HUDEP-2 (cell line): ENCODE measurements around the gene CRNN.
A peak's percentile ranks its signal among the peaks of the same experiment; 100 is the strongest.

ENCODE experiments used
- DNase-seq, 76 experiments: peaks; one replicate each; lab custom pipeline; 2025; ENCODE audit not compliant: unreplicated experiment in 76 of 76; lab: John Stamatoyannopoulos, UW

The CRNN gene

DNA sequence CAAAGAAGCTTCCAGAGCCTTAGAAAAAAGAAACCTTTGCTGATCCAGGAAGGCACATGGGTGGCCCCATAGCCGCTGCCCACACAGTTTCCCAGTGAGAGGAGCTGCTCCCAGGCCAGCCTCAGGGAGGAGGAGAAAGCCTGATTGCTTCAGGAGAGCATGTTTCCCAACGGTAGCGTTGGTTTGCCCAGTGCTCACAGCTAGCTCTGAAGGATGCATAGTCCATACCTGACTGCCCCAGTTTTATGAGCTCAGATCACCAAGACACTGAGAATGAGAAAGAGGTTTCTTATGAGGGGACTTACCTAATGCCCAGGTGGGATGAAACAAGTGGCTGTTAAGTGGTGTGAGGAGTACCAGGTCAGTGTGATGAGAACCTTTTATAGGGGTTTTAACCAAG lies at the start of gene CRNN:
CRNN (minus strand) TSS at position 355 of the 400 bp plus-strand sequence. CDS start 2,030 bp downstream, outside the sequence.
- DNase-seq, result no peak

DNA sequence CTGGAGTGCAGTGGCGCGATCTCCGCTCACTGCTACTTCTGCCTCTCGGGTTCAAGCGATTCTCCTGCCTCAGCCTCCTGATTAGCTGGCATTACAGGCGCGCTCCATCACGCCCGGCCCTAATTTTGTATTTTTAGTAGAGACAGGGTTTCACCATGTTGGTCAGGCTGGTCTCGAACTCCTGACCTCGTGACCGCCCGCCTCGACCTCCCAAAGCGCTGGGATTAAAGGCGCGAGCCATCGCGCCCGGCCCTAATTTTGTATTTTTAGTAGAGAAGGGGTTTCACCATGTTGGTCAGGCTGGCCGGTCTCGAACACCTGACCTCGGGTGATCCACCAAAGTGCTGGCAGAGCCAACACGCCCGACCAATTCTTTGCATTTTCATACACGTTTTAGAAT lies 48.6 kb upstream of the CRNN start:
- DNase-seq, result no peak

DNA sequence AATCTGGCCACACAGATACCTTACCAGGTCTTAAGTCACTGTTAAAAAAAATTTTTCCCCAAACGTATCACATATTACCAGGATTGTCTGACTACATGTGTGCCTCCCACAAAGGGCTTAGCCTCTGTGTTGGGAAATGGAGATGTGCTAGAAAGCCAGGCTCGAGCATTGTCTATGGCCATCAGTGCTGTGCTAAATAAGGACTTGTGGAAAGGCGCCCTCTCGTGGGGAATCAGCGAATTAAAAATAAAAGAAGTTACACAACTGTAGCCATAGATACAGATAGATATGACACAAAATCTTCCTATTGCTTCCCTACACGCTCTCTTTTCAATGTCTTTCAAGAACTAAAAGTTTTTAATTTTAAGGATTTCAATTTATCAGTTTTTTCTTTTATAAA lies 47.5 kb upstream of the CRNN start:
- DNase-seq, result peak in 53 of 76 experiments; percentile 4 to 70 (median 33)

DNA sequence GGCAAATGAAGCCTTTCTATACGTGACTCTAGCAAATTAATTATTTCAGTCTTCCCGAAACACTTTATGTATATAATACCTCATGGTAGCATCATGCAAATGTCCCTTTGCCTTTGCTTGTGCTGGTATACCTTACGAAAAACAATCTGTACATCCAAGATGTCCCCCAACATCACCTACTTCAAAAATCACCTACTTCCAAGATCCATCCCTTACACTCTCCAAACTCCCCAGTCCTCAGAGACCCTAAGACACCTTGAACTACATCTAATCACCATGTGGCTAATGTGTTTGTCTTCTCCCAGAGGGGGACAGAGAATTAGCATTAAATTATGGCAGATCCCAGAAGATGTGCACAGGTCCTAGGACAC lies 46.5 kb upstream of the CRNN start:
- no peak for DNase-seq

DNA sequence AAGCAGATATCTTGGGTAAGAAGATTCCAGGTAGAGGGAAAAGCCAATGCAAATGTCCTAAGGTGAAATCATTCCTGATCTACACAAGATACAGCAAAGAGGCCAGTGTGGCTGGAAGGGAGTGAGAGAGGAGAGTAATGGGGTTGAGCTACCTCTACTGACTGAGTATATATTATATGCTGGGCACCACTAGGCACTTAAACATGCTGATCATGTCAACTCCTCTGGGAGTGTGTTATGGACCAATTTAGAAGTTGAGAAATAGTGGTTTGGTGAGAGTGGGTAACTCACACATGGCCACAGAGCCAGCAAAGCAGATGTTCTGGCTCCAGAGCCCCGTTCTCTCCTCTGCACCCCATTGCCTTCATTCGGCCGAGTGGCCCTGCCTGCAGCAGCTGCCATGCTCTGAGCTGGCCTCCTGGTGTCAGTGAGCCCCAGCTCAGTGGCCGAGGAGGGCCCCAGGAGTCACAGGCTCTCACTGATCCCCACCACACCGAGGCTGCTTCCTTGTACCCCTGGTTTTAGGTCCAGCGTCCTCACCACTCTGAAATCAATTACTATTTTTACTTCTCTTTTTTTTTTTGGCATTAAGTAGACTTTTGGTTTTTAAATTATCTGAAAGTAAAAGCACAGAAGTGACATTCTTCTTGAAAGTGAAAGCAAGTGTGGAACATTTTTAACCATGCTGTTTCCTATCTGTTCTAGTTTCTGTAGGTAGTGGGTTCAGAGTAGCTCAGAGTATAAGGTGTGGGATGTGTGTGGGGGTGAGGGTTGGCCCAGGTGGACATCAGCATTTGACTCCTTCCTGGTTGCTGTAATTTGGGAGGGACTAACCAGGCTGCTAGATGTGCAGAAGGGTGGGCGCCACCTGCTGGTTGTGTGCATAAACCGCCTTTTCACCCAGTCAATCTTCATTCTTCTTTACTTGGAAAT lies 45.8 kb upstream of the CRNN start:
- peak in 63 of 76 experiments; percentile 6 to 78 (median 47) for DNase-seq

DNA sequence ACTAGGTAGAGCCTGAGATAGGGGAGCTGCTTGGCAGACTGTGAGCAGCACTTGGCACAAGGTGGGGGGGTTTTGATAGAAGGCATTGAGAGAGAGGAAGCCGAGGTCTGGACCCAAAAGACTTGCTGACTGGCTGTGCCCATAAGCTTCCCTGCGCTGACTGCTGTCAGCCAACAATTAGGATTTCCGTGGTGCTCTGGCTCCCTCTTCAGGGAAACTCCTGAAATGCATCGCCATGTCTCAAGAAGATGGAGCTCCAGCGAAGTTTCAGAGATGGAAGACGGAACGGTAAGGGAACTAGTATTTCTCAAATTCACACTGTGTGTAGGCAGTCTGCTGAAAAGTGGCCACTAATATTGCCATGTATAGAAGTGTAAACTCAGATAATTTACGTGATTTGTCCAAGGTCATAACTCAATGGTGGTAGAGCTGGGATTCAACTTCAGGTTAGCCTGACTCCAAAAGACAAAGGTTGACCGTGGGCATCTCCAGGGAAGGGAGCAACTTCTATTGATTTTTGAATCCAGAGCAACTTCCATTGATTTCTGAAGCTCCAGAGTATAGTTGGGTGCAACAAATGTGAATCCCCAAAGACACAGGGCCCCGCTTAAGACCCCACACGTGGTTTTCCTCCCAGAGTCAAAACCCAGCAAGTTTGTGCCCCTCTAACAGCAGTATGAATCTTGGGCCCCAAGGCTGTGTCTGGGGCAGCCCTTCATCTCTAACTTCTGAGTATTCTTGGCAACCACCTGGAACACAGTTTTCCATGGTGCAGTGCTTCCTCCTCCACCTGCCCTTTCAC lies 44.5 kb upstream of the CRNN start:
- peak in 63 of 76 experiments; percentile 1 to 74 (median 43) for DNase-seq

DNA sequence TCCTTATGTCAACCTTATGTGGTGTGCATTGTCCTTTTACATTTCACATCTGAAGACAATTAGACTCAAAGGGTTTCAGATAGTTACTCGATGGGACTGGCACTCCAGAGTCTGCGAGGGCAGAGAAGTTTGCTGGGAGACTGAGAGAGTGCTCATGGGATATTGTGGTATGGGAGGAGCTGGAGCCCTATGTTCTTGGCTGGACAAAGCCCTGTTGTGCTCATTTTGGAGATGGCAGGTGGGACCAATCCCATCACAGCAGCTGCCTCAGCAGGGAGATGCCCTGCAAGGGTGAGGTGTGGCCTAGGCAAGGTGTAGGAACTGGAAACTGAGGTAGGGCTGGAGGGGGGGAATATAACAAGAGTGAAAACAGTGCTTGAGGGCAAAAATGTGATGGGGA lies 43.5 kb upstream of the CRNN start:
- no peak for DNase-seq

DNA sequence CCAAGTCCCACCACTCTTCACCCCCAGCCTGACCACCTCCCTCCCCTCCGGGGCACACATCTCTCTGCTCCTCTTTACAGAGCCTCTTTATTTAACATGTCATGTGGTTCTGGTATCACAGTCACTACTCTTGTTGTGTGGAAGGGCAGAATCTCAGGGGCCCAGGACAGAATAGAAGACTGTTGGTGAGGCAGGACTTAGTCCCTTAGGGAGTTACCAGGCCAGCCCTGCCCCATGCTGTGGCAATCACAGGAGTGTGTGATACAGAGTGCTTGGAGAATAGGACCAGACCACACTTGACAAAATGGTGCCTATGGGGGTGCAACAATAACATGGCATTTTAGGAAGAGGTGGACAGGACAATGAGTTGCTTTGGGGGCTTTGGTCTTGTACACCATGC lies 43.0 kb upstream of the CRNN start:
- DNase-seq, result no peak

DNA sequence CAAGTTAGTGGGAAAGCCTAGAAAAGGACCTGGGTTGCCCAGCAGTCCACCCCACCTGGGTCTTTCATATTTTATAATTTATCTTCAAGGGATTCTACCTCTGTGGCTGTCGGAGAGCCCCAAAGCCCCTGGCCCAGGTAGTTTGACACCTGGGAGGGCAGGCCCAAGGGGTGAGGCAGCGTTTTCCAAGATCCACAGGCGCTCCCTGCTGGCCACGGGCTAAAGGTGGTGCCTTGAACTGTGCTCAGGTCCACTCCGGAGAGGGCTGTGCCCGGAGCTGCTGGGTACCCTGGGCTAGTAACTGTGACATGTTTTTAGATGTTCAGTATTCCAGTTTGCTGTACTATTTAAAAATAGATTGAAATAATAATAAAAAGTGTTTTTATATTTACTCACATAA lies 37.2 kb upstream of the CRNN start:
- no peak for DNase-seq

DNA sequence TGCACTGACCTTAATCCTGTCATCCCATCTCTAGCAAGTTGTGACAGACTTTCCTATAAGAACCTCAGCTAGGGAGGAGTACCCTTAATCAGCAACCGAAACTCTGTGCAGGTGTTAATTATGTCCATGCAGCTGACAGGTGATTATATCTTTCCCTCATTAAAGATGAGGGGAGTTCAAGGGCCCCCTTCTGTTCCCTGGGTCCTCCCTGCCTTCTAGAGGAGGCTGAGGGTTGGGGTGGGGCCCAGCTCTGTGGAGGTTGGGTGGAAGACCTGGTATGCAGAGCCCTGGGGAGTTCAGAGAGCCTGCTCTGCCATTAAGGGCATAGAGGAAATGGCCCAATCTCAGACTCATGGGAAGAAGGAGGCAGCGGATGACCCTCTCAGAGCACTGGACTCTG lies 35.6 kb upstream of the CRNN start:
- no peak for DNase-seq

DNA sequence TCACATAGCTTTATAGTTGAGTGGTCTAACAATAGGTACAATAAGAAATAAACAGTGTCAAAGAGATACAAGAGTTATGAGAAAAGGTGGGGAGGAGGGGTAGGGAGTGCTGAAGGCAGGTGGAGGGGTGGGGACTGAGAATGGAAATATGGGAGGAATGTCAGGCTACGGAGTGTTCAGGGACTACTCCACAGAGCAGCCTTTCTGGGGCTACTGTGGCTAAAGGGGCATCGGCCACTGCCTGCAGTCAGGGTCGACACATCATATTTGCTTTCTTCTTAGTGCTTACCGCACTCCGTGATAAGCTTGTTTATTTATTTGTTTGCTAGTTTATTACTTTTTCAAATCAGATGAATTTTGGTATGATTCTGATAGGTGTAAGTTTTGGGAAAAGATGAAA lies 34.4 kb upstream of the CRNN start:
- no peak for DNase-seq

DNA sequence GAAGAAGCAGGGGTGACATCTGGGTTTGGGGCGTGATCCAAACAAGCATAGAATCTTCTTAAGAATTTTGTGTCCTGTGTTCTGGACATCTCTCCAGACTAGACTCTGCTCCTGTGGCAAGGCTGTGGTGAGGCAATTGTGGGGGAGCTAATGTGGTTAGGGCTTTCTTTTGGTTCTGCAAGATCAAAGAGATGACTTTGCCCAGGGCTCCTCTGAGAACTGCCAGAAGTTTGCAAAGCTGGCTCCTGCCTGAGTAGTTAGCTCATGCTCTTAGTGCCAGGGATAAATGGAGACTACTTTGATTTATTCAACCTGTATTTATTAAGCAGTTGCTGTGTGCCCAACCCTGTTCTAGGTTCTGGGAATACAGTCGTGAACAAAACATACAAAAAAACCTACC lies 34.0 kb upstream of the CRNN start:
- DNase-seq, result no peak

DNA sequence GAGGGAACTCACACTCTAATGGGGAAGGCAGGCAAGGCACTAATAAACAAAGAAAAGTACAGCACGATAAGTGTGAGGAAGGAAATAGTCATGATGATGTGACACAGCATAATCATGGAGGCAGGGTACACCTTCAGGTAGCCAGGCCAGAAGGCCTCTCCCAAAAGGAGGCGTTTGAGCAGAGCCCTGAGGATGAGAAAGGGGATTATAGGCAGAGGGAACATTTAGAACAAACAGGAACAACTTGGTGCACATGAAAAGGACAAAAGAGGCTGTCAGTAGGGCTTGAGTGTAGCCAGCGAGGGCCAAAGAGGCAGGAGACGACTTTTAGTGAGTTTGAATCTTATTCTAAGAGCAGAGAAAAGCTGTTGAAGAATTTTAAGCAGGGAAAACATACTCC lies 33.4 kb upstream of the CRNN start:
- no peak for DNase-seq

DNA sequence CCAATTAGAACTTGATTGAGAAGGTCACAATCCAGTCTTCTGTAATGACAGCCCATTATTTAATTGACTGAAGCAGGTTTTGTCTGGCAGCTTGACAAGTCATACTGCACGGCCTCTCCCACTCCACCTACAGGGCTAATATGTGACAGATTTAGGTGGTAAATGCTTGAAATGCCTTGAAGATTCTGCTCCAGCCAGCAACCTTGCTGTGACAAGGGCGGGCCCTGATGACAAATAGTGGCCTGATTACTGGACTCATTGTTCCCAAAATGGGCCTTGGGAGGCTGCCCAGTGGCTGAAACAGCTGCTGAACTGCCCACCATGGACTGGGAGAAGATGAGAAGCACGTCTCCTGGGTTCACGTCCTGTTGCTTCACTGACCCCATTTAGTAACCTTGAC lies 30.0 kb upstream of the CRNN start:
- no peak for DNase-seq

DNA sequence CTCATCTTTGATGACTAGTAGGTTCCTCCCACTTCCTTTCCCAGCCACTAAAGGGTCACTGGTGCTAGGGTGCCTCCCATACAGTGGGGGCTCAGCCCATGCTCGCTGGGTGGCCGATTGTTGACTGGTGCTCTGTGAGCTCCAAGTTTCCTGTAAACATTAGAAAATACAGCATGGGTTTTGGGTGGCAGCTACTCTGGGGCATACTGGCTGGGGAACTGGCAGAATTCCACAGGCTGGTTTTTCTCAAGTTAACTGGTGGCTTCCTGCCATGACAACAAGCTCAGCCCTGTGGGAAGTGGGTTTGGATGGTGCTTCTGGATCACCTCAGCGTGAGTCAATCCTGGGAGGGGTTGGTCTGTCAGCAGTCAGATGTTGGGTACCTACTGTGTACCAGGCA lies 28.7 kb upstream of the CRNN start:
- DNase-seq, result no peak

DNA sequence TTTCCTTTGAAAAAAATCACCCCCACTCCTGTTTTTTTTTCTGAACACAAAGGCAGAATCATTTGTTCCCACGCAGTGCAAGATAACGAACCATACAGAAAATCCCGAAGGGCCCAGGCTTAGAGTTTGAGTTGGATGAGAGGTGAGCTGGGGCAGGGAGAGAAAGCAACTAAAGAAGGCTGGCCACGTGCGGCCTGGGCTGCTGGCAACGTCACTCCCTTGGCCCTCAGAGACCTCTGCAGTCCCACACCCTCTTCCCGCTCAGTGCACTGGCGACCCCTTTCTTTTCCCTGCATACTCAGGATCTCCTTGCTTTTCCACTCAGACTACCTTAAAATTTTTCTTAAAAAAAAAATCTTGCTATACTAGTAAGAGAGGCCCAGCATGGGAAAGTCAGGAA lies 28.2 kb upstream of the CRNN start:
- no peak for DNase-seq

DNA sequence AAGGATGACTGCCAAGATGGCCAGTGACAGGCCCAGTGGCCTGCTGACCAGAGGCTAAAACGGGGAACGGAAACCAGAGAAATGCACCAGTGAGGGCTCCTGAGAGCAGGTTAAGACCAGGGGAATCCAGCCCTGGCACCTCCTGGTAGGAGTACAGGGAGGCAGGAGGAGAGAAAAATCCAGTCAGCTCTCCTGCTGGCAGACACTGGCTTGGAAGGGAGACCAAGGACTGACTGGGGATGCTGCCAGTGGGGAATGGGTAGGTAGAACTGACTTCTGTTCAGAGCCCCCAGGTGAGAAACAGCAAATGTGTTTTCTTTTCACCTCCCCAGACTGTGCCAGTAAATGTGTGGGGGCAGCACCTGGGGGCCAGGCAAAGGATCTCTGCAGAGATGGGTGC lies 27.7 kb upstream of the CRNN start:
- no peak for DNase-seq

DNA sequence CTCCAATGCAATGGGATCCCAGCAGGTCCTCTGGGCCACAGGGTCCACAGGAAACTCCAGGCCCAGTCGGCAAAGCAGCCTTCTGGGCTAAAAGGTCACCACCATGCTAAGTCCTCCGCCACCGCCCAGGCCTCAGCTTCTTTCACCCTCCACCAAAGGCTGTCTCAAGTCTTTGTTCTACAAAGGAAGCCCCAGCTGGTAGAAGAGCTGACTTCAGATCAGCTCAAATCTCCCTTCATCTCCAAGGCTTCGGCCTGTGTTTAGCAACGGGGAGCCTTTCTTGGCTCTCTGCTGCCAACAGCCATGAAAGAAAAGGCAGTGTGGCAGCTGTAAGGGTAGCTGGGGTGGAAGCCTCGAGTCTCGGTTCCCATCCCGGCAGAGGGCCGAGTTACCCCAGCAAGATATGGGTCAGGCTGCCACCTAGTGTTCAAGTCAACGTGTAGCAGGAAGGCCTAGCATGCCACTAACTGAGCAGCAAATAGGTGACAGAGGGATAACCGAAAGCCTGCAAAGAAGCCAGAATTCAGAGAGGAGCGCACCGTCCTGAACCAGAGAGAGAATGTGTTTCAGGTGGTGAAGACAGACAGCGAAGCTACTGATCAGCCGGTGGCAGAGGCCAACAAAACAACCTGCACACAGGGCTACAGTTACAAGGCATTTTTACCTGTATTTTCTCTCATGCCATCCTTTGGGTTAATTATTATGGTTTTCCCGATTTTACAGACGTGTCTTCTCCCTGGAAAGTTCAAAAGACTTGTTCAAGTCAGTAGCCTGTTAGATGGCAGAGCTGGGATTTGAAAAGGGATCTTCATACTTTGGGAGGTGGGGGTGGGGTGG lies 26.8 kb upstream of the CRNN start:
- peak in 60 of 76 experiments; percentile 1 to 71 (median 34) for DNase-seq

DNA sequence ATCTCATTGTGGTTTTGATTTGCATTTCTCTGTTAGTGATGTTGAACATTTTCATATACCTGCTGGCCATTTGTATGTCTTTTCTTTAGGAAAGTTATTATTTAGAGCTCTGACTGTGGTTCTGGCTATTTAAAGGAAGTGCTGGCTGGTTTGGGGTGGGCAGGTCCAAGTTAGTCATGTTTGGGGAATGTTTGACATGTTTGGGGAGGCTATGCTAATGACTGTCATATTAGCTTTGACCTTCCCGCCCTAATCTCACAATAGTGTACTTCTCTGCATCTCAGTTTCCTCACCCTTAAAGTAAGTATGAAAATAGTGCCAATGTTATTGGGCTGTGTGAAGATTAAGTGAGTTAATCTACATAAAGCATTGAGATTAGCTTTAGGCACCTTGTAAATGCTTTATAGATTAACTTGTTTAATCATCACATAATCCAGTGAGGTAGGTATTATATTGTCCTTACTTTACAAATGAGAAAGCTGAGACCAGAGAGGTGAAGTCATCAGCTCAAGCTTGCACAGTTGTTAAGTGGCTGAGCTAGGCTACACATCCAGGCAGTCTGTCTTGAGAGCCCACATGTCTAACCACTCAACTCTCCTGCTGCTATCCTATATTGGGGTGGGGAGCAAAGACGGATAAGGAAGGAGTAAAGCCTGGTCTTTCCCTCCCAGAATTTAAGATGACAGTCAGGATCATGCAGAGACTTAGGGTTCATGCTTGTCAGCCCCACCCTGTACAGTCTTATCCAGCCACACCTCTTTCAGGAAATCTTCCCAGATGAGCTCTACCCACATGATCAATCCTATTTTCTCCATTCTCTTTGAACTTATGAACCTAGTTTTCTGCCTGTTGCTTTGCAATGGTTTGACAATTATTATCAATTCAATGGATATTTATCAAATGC lies 22.8 kb upstream of the CRNN start:
- no peak for DNase-seq

DNA sequence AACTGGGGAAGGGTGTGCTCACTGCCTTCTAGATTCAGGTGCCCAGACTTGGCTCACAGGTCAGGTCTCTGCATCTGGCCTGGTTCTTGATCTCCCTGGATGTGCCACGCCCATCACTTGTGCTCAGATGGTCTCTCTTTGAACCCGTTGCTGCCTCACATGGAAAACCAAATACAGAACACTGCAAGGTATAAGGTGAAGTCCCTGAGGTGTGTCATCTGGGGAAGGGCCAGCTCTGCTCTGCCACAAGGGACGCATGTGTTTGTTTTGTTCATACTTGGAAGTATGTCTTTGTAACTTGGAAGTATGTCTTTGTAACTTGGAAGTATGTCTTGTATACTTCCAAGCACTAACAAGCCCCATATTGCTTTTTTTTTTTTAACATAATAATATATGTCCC lies 13.4 kb upstream of the CRNN start:
- no peak for DNase-seq
